GM12874 (cell line): ENCODE data around the gene ANKK1.

Experiments
- CTCF ChIP-seq: IDR thresholded peaks from 2 replicates; pipeline ENCODE4 v1.5.1; 2011; ENCODE audit warnings: low read depth, mild to moderate bottlenecking, control low read depth, low read length, moderate library complexity; ENCODE audit not compliant: insufficient read depth

Gene ANKK1

GRCh38 chr11:113408887-113409286 is 21.3 kb downstream of the ANKK1 start:
- no peak for TF ChIP-seq CTCF

- TF ChIP-seq CTCF, result no peak
Measured at GRCh38 chr11:113409526-113409925, 21.9 kb downstream of the ANKK1 start.

- no peak for TF ChIP-seq CTCF
Measured at GRCh38 chr11:113410414-113411135, 23.0 kb downstream of the ANKK1 start.

- TF ChIP-seq CTCF, result no peak
Measured at GRCh38 chr11:113411536-113411935, 24.0 kb downstream of the ANKK1 start.

GRCh38 chr11:113412675-113413074 is 25.1 kb downstream of the ANKK1 start:
- no peak for TF ChIP-seq CTCF

GRCh38 chr11:113415343-113415742 is 27.8 kb downstream of the ANKK1 start:
- no peak for TF ChIP-seq CTCF

- no peak for TF ChIP-seq CTCF
Measured at GRCh38 chr11:113417428-113417827, 29.8 kb downstream of the ANKK1 start.
